ENCODE data around the gene BEAN1.

GRCh38 chr16:66378741-66379570 lies 48.1 kb upstream of the BEAN1 start:
- TF ChIP-seq CTCF (IDR thresholded peaks at IDR 0.05): no peak
- no peak for TF ChIP-seq POLR2A (IDR thresholded peaks at IDR 0.05)
